Panc1 (cell line): Measurements from ENCODE around the gene SEC11C. TPM values are rescaled to one million over a fixed set of nuclear protein-coding genes. Genes with fewer than 3 reads are reported as not detected.

Experiments
- ATAC-seq: fragments of 200-7000 bp; cut with Tn5 transposase; 2 replicates; pipeline ENCODE4 v1.9.1; 2020; ENCODE audit warnings: mild to moderate bottlenecking, moderate library complexity
- BruUV-seq: library from RNA; stranded (reverse); fragments of 400-500 nt; replicated peaks from 2 replicates; lab custom pipeline; 2021; lab: Mats Ljungman, UMichigan
- CTCF ChIA-PET: fragments of 300-600 bp; sonication (Branson Sonifier 250); formaldehyde crosslinking; loops from one replicate; lab custom pipeline; 2022; ENCODE audit warnings: antibody characterized with exemption; lab: Charles Lee
- POLR2A ChIA-PET: fragments of 300-600 bp; sonication (Branson Sonifier 250); formaldehyde crosslinking; loops from one replicate; lab custom pipeline; 2022; ENCODE audit warnings: antibody characterized with exemption; lab: Charles Lee
- DNase-seq: peaks from one replicate; pipeline ENCODE4 v3.0.0-alpha.2; 2010; ENCODE audit warnings: low read depth, low spot score
- H3K27ac ChIP-seq: 2 replicates; pipeline ENCODE4 v1.5.1; 2011; ENCODE audit warnings: mild to moderate bottlenecking, low read length, inconsistent platforms
- H3K27me3 ChIP-seq: fragments of 200-500 bp; sonication (Bioruptor generic); 2 replicates; pipeline ENCODE4 v1.6.0; 2014; ENCODE audit warnings: low read length, inconsistent platforms; ENCODE audit not compliant: control insufficient read depth, insufficient read depth
- H3K36me3 ChIP-seq: fragments of 200-500 bp; sonication (Bioruptor generic); 2 replicates; pipeline ENCODE4 v1.5.1; 2014; ENCODE audit warnings: inconsistent platforms, mild to moderate bottlenecking, low read length, moderate library complexity; ENCODE audit not compliant: control insufficient read depth, insufficient read depth
- H3K4me1 ChIP-seq: 2 replicates; pipeline ENCODE4 v1.5.1; 2011; ENCODE audit warnings: inconsistent platforms, mild to moderate bottlenecking, low read length, moderate library complexity; ENCODE audit not compliant: control insufficient read depth, insufficient read depth
- H3K4me3 ChIP-seq, 2 experiments: 2 replicates each; pipeline ENCODE4 v1.5.1; 2011 to 2012; ENCODE audit warnings: low read depth in 2 of 2, low read length in 2 of 2, mild to moderate bottlenecking in 2 of 2, inconsistent platforms in 1 of 2, moderate library complexity in 1 of 2
- H3K9me3 ChIP-seq: fragments of 200-500 bp; sonication (Bioruptor generic); 2 replicates; pipeline ENCODE4 v1.5.1; 2014; ENCODE audit warnings: low read depth, mild to moderate bottlenecking, inconsistent platforms, low read length, moderate library complexity; ENCODE audit not compliant: control insufficient read depth, insufficient read depth
- CTCF ChIP-seq: fragments of 450-650 bp; IDR thresholded peaks from 2 replicates; pipeline ENCODE4 v1.5.1; 2017; ENCODE audit warnings: mild to moderate bottlenecking
- POLR2AphosphoS5 ChIP-seq: IDR thresholded peaks from 2 replicates; pipeline ENCODE4 v1.6.1; 2012; ENCODE audit warnings: mild to moderate bottlenecking, low read depth, low read length, moderate library complexity
- SIN3A ChIP-seq: IDR thresholded peaks from 2 replicates; pipeline ENCODE4 v1.6.1; 2012; ENCODE audit warnings: low read depth, mild to moderate bottlenecking, low read length, moderate library complexity, borderline replicate concordance; ENCODE audit not compliant: insufficient read depth
- TCF7L2 ChIP-seq: IDR thresholded peaks from 2 replicates; pipeline ENCODE4 v1.6.1; 2011; ENCODE audit warnings: mild to moderate bottlenecking, low read depth, low read length, inconsistent platforms
- in situ Hi-C: cut with HindIII; loops from 2 replicates; pipeline ENCODE4 v1.10.0; 2016; ENCODE audit warnings: low sequenced_read_pairs, low pct_unique_long_range_greater_than_20kb
- intact Hi-C: fragments of 100-400 bp; cut with micrococcal nuclease; formaldehyde crosslinking; loops from one replicate; pipeline ENCODE4 v1.10.0; 2022; ENCODE audit not compliant: unreplicated experiment
- total RNA-seq: library from RNA; stranded (reverse); gene quantifications from one replicate; pipeline ENCODE4 v1.2.1, GENCODE V29; 2021; ENCODE audit not compliant: unreplicated experiment
- TF ChIP-seq, protein P1 (sequence below), 2 experiments: IDR thresholded peaks; 2 replicates each; pipeline ENCODE4 v1.6.1; 2011 to 2012; ENCODE audit warnings: low read depth in 2 of 2, control low read depth in 1 of 2, low read length in 1 of 2, mild to moderate bottlenecking in 1 of 2, moderate library complexity in 1 of 2; ENCODE audit not compliant: insufficient read depth in 1 of 2

Gene SEC11C
- total RNA-seq, 1 experiment from 2014 or later, result 48.3 TPM

GRCh38 chr18:59149416-59149815, 9.7 kb downstream of the SEC11C start:
- no TSS peak for BruUV-seq
- H3K36me3 ChIP-seq, result no peaks in the 10 kb centered on the region
- intact Hi-C loops (no loop called here), in situ Hi-C loops (no loop called here)
- H3K4me1 ChIP-seq, result no peaks in the 10 kb centered on the region
- H3K27me3 ChIP-seq, result no peaks in the 10 kb centered on the region
- POLR2A ChIA-PET, result no interaction called here
- no peak overlapping the region for H3K4me3 ChIP-seq
- ATAC-seq (no peak), DNase-seq (no peak)
- CTCF ChIA-PET, result no interaction called here
- no peaks in the 10 kb centered on the region for H3K9me3 ChIP-seq
- H3K27ac ChIP-seq, result no peak overlapping the region
- no peak for TF ChIP-seq POLR2AphosphoS5
- no peak for TF ChIP-seq CTCF
- TF ChIP-seq TCF7L2, result no peak
- TF ChIP-seq SIN3A, result no peak
- TF ChIP-seq, protein P1, sequence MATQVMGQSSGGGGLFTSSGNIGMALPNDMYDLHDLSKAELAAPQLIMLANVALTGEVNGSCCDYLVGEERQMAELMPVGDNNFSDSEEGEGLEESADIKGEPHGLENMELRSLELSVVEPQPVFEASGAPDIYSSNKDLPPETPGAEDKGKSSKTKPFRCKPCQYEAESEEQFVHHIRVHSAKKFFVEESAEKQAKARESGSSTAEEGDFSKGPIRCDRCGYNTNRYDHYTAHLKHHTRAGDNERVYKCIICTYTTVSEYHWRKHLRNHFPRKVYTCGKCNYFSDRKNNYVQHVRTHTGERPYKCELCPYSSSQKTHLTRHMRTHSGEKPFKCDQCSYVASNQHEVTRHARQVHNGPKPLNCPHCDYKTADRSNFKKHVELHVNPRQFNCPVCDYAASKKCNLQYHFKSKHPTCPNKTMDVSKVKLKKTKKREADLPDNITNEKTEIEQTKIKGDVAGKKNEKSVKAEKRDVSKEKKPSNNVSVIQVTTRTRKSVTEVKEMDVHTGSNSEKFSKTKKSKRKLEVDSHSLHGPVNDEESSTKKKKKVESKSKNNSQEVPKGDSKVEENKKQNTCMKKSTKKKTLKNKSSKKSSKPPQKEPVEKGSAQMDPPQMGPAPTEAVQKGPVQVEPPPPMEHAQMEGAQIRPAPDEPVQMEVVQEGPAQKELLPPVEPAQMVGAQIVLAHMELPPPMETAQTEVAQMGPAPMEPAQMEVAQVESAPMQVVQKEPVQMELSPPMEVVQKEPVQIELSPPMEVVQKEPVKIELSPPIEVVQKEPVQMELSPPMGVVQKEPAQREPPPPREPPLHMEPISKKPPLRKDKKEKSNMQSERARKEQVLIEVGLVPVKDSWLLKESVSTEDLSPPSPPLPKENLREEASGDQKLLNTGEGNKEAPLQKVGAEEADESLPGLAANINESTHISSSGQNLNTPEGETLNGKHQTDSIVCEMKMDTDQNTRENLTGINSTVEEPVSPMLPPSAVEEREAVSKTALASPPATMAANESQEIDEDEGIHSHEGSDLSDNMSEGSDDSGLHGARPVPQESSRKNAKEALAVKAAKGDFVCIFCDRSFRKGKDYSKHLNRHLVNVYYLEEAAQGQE (IDR thresholded peaks at IDR 0.05; ENCODE audit: insufficient read depth in 1 of 2, low read depth in 2 of 2, low read length in 1 of 2), result no peak

DNA sequence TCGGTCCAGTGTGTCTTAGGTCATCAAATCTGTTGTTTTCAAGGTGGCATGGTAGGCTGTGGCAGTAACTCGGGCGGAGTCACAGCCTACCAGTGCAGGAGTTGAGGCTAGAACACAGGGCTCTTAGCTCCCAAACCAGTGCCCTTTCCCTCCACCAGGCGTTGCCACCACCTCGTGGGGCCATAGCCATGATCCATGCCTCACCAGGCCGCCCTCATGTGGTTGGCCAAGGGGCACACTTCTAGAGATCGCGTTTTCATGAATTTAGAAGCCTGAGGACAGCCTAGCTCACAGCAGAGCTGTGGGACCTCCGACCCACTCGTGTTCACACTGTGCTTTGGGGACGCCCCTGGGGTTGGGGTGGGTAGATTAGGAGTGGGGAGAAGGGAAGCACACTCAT, 10.6 kb downstream of the SEC11C start:
- TF ChIP-seq TCF7L2 (no peak), CTCF (no peak), POLR2AphosphoS5 (no peak), SIN3A (no peak)
- TF ChIP-seq, protein P1 (IDR thresholded peaks at IDR 0.05; ENCODE audit: insufficient read depth in 1 of 2, low read depth in 2 of 2, low read length in 1 of 2), result no peak
- Histone ChIP-seq H3K4me3 (no peak overlapping the region), H3K9me3 (no peaks in the 10 kb centered on the region), H3K27ac (no peak overlapping the region), H3K4me1 (no peaks in the 10 kb centered on the region), H3K27me3 (no peaks in the 10 kb centered on the region), H3K36me3 (no peaks in the 10 kb centered on the region)
- intact Hi-C loops, result no loop called here
- BruUV-seq, result no TSS peak
- in situ Hi-C loops, result no loop called here
- DNase-seq, result no peak
- CTCF ChIA-PET, result no interaction called here
- POLR2A ChIA-PET, result no interaction called here
- ATAC-seq, result no peak
